ENCODE data around the gene MACROD2. TPM values are rescaled to one million over a fixed set of nuclear protein-coding genes. Genes with fewer than 3 reads are reported as not detected.

Gene MACROD2
- polyA plus RNA-seq, 1 donor from 2014 or later: 23.2 TPM

DNA sequence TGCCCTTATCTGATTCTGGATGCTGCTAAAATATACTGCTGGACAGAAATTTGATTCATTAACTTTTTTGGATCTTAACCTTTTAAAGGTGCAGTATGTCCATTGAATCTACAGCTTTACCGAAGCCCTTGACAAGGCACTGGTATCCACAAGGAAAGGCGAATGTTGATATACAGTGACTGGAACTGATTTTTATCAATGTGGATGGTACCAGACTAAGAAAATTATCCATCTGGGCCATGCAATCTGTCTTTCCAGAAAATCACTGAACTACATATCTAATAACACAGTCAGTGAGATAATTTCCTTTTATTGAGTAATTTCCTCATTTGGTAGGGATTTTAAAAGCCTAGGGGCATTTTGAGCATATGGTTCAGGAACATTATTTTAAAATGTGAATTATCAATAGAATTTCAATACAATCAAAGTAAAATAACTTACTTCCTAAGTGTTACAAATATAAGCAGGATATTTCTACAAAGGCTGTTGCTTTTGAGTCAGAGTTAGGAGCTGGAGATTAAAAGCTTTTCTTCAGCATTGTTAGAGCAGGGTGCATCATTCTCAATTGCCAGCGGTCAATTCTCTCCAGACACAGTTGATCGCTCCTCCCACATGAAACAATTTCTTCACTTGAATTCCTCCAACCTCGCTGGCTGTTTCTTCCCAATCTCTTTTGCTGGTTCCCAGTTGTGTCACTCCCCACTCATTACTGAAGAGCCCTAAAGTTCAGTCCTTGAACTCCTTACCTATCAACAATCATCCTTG is 927.4 kb downstream of the MACROD2 start:
- H3K27me3 ChIP-seq (ENCODE audit: insufficient read depth, low read depth, low read length): no peaks in the 10 kb centered on the region
- no peak for TF ChIP-seq POLR2AphosphoS5 (IDR thresholded peaks at IDR 0.05)
- no peak for TF ChIP-seq SMC3 (conservative IDR thresholded peaks at IDR 0.05; ENCODE audit: poor library complexity)
- no peak for TF ChIP-seq TAF1 (IDR thresholded peaks at IDR 0.05; ENCODE audit: low read depth)
- TF ChIP-seq, protein P1, sequence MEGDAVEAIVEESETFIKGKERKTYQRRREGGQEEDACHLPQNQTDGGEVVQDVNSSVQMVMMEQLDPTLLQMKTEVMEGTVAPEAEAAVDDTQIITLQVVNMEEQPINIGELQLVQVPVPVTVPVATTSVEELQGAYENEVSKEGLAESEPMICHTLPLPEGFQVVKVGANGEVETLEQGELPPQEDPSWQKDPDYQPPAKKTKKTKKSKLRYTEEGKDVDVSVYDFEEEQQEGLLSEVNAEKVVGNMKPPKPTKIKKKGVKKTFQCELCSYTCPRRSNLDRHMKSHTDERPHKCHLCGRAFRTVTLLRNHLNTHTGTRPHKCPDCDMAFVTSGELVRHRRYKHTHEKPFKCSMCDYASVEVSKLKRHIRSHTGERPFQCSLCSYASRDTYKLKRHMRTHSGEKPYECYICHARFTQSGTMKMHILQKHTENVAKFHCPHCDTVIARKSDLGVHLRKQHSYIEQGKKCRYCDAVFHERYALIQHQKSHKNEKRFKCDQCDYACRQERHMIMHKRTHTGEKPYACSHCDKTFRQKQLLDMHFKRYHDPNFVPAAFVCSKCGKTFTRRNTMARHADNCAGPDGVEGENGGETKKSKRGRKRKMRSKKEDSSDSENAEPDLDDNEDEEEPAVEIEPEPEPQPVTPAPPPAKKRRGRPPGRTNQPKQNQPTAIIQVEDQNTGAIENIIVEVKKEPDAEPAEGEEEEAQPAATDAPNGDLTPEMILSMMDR (IDR thresholded peaks at IDR 0.05; ENCODE audit: poor library complexity, severe bottlenecking): no peak
- H3K9ac ChIP-seq (ENCODE audit: low read length): no peak overlapping the region
- H3K79me2 ChIP-seq (replicated peaks; ENCODE audit: insufficient read depth, low read length): no peaks in the 10 kb centered on the region
- H3F3A ChIP-seq (ENCODE audit: insufficient read depth, low read length, poor library complexity, severe bottlenecking): no peaks in the 10 kb centered on the region
- no peak overlapping the region for H3K4me2 ChIP-seq (ENCODE audit: low read length)
- H4K20me1 ChIP-seq (ENCODE audit: insufficient read depth): no peaks in the 10 kb centered on the region
- H3K9me2 ChIP-seq (ENCODE audit: insufficient read depth, low read length): no peaks in the 10 kb centered on the region
- H3K27ac ChIP-seq (ENCODE audit: low read length): no peak overlapping the region
- H2AFZ ChIP-seq (ENCODE audit: low read depth, low read length): no peak overlapping the region
- H3K4me3 ChIP-seq (ENCODE audit: low read length): no peak overlapping the region
- no peaks in the 10 kb centered on the region for H3K36me3 ChIP-seq (ENCODE audit: insufficient read depth, low read length)
- no peaks in the 10 kb centered on the region for H3K9me3 ChIP-seq (ENCODE audit: low read length)

- no peaks in the 10 kb centered on the region for H4K20me1 ChIP-seq (ENCODE audit: insufficient read depth)
- H3K36me3 ChIP-seq (ENCODE audit: insufficient read depth, low read length): no peaks in the 10 kb centered on the region
- TF ChIP-seq MXI1 (conservative IDR thresholded peaks at IDR 0.05; ENCODE audit: poor library complexity, severe bottlenecking) (no peak), EZH2 (IDR thresholded peaks at IDR 0.05; ENCODE audit: borderline replicate concordance, insufficient read depth, low read length, poor library complexity, severe bottlenecking) (no peak), RAD21 (conservative IDR thresholded peaks at IDR 0.05) (no peak), TAF1 (IDR thresholded peaks at IDR 0.05; ENCODE audit: low read depth) (no peak)
- TF ChIP-seq, protein P1 (IDR thresholded peaks at IDR 0.05; ENCODE audit: poor library complexity, severe bottlenecking): no peak
- no peaks in the 10 kb centered on the region for H3K27me3 ChIP-seq (ENCODE audit: insufficient read depth, low read depth, low read length)
- H3K9me3 ChIP-seq (ENCODE audit: low read length): no peaks in the 10 kb centered on the region
- H2AFZ ChIP-seq (ENCODE audit: low read depth, low read length): no peak overlapping the region
- no peak overlapping the region for H3K4me2 ChIP-seq (ENCODE audit: low read length)
- H3F3A ChIP-seq (ENCODE audit: insufficient read depth, low read length, poor library complexity, severe bottlenecking): no peaks in the 10 kb centered on the region
- H3K4me3 ChIP-seq (ENCODE audit: low read length): no peak overlapping the region
- H3K9ac ChIP-seq (ENCODE audit: low read length): no peak overlapping the region
- no peak overlapping the region for H3K27ac ChIP-seq (ENCODE audit: low read length)
- H3K79me2 ChIP-seq (replicated peaks; ENCODE audit: insufficient read depth, low read length): no peaks in the 10 kb centered on the region
- H3K9me2 ChIP-seq (ENCODE audit: insufficient read depth, low read length): no peaks in the 10 kb centered on the region
Observed at GRCh38 chr20:14924433-14924832, 929.1 kb downstream of the MACROD2 start.

- Histone ChIP-seq H3F3A (ENCODE audit: insufficient read depth, low read length, poor library complexity, severe bottlenecking) (no peaks in the 10 kb centered on the region), H3K9me3 (ENCODE audit: low read length) (no peaks in the 10 kb centered on the region), H3K27ac (ENCODE audit: low read length) (no peak overlapping the region), H4K20me1 (ENCODE audit: insufficient read depth) (no peaks in the 10 kb centered on the region), H3K9ac (ENCODE audit: low read length) (no peak overlapping the region), H3K4me2 (ENCODE audit: low read length) (no peak overlapping the region), H3K79me2 (replicated peaks; ENCODE audit: insufficient read depth, low read length) (no peaks in the 10 kb centered on the region), H3K4me3 (ENCODE audit: low read length) (no peak overlapping the region), H3K27me3 (ENCODE audit: insufficient read depth, low read depth, low read length) (no peaks in the 10 kb centered on the region), H3K9me2 (ENCODE audit: insufficient read depth, low read length) (no peaks in the 10 kb centered on the region), H3K36me3 (ENCODE audit: insufficient read depth, low read length) (no peaks in the 10 kb centered on the region), H2AFZ (ENCODE audit: low read depth, low read length) (no peak overlapping the region)
- TF ChIP-seq, protein P1 (IDR thresholded peaks at IDR 0.05; ENCODE audit: poor library complexity, severe bottlenecking): no peak
- TF ChIP-seq SMC3 (conservative IDR thresholded peaks at IDR 0.05; ENCODE audit: poor library complexity) (no peak), EZH2 (IDR thresholded peaks at IDR 0.05; ENCODE audit: borderline replicate concordance, insufficient read depth, low read length, poor library complexity, severe bottlenecking) (no peak), EP300 (conservative IDR thresholded peaks at IDR 0.05; ENCODE audit: poor library complexity, severe bottlenecking) (no peak), RAD21 (conservative IDR thresholded peaks at IDR 0.05) (no peak), MXI1 (conservative IDR thresholded peaks at IDR 0.05; ENCODE audit: poor library complexity, severe bottlenecking) (no peak), TAF1 (IDR thresholded peaks at IDR 0.05; ENCODE audit: low read depth) (no peak), POLR2AphosphoS5 (IDR thresholded peaks at IDR 0.05) (no peak)
- TF ChIP-seq, protein P2, sequence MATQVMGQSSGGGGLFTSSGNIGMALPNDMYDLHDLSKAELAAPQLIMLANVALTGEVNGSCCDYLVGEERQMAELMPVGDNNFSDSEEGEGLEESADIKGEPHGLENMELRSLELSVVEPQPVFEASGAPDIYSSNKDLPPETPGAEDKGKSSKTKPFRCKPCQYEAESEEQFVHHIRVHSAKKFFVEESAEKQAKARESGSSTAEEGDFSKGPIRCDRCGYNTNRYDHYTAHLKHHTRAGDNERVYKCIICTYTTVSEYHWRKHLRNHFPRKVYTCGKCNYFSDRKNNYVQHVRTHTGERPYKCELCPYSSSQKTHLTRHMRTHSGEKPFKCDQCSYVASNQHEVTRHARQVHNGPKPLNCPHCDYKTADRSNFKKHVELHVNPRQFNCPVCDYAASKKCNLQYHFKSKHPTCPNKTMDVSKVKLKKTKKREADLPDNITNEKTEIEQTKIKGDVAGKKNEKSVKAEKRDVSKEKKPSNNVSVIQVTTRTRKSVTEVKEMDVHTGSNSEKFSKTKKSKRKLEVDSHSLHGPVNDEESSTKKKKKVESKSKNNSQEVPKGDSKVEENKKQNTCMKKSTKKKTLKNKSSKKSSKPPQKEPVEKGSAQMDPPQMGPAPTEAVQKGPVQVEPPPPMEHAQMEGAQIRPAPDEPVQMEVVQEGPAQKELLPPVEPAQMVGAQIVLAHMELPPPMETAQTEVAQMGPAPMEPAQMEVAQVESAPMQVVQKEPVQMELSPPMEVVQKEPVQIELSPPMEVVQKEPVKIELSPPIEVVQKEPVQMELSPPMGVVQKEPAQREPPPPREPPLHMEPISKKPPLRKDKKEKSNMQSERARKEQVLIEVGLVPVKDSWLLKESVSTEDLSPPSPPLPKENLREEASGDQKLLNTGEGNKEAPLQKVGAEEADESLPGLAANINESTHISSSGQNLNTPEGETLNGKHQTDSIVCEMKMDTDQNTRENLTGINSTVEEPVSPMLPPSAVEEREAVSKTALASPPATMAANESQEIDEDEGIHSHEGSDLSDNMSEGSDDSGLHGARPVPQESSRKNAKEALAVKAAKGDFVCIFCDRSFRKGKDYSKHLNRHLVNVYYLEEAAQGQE (IDR thresholded peaks at IDR 0.05; ENCODE audit: borderline replicate concordance): no peak
Observed at GRCh38 chr20:14925300-14925699, 930.0 kb downstream of the MACROD2 start.
